NCI-H1694 (cell line): Measurements from ENCODE around the gene RTN4R.

Source experiments
- DNase-seq: peaks from one replicate; lab custom pipeline; 2025; lab: John Stamatoyannopoulos, UW

Gene RTN4R

GRCh38 chr22:20241579-20242392 lies 26.3 kb downstream of the RTN4R start:
- no peak for DNase-seq

DNA sequence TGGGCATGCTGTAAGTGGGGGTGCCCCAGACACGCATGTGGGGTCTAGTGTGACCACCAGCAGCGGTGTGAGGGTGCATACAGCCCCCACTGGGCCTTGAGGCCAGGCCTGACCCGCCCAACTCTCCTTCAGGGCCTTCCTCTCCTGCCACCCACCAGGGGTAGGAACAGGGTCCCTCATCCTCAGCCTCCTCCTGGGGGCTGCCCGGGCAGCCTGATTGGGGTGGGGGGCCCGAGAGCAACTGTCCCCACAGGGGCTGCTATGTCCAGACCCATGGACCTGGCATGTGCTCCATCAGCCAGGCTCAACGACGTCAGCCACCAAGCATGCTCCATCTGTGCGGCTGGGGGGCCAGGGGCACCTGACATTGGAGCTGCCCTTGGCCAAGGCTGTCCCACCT lies 27.2 kb downstream of the RTN4R start:
- no peak for DNase-seq

DNA sequence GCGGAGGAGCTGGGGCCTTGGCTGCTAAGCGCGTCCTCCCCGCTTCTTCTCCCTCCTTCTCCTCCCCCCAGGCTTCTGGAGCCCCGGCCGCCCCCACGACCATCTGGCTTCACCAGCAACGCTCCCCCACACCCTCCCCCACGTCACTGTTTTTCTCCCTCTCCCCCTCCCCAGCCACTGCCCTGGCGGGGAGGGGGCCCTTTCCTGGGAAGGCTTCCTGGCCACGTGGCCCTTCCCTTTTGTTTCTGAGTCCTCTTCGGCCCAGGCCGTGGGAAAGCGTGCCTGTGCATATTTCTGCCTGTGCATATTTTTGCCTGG lies 27.7 kb downstream of the RTN4R start:
- DNase-seq: peak; percentile 58

DNA sequence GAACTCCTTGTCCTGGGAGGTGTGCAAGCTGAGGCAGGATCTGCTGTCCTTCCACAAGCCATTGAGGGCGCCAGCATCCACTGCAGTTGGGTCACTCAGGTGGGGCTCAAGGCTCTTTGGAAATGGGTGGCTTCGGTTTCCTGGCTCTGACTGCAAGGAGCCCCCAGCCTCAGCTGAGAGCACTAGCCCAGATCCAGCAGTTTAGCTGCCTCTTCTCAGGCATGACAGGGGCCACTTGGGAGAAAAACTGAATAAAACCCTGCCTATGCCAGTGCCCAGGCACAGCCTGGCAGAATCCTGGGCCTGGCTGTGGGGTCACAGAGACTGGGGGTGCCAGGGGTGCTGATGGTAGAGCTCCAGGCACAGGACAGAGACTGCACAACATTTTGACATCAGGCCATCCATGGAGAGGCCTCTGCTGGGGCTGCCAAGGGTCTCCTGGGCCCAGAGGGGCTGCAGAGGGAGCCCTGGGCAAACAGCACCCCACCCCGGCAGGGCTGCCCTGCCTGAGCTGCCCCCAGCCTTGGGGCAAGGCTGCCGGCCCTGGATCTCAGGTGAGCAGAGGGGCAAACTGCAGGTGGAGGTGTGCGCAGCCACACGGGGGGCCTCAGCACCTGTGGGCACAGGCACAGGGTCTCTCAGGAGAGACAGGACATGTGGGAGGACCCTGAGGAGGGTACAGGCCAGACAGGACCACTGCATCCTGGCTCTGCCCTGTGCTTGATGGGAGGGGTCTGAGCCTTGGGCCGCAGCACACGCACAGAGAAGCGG lies 28.3 kb downstream of the RTN4R start:
- DNase-seq: no peak

GRCh38 chr22:20238901-20239675 lies 29.0 kb downstream of the RTN4R start:
- DNase-seq: no peak

DNA sequence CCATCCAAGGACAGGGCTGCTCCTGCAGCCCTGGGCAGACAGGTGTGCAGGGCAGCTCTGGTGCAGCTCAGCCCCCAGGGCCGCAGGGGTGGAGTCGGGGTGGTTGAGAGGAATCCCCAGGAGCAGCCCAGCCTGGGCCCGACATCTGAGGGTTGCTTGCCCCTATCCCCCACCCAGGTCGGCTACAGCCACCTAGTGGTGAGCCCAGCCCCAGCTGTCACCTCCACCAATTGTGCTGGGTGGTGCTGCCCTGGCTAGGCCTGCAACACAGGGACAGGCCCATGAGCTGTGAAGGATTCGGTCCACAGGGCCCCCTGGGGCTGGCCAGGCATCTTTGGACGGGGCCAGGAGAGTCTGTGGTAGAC lies 29.6 kb downstream of the RTN4R start:
- peak; percentile 74 for DNase-seq

DNA sequence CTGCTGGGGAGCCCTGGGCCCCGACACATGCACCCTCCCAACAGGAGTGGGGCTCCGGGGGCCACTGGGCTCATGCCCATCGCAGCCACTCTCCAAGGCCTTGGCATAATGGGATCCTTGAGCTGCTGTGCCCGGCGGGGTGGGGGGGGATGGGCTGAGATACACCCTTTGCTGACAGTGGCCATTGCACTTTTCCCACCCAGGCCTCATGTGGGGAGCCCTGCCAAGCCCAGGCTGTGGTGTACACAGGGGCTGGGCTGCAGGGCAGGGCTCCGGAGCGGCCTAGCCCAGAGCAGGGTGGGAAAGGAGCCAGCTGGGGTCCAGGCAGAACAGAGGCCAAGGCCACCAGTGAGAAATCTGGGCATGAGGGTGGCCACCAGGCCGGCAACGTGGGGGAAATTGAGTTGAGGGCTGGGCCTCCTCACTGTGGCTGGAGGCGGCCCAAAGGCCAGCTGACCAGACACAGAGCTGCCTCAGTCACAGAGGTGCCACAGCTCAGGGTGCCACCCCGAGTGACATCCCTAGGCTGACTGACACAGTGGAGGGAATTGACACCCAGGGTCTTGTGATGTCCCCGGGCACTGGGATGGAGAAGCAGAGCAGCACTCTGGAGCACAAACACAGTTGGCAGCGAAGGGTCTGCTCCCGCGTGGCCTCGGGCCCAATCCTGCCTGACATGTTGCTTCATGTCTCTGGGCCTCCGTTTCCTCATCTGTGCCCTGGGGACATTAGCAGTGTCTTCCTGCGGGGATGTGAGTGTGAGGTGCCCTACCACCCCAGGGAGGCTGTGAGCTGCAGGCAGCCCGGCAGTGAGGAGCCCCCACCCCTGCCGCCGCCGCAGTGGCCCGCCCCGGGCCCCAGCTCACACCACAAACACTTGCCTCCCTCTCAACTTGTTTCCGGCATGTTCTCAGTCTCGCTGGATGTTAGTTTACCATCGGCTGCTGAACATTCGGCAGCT lies 30.4 kb downstream of the RTN4R start:
- no peak for DNase-seq

DNA sequence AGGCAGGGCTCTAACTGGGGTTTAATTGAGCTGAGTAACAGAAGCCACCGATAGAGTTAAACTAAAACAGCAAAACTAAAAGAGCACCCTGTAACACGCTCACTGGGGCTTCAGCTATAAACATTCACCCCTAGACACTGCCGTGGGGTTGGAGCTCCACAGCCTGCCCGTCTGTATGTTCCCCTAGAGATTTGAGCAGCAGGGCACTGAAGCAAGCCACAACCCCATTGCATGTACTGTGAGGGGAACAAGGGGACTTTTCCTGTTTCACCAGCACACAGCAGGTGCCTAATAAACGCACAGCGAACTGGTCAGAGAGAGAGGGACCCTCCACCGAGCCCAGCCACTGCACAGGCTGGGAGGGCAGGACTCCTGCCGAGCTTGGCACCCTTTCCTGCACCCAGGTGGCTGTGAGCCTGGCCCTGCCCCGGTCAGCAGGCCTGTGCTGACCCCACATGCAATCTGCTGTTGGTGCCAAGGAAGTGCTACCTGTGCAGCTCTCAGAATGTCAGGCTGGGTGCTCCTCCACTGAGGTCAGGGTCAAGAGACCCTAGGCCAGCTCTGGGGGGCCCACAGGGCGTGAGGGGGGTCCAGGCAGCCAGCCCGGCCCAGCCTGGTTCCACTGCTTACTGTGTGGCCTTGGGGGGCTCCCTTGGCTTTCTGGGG lies 31.9 kb downstream of the RTN4R start:
- no peak for DNase-seq

DNA sequence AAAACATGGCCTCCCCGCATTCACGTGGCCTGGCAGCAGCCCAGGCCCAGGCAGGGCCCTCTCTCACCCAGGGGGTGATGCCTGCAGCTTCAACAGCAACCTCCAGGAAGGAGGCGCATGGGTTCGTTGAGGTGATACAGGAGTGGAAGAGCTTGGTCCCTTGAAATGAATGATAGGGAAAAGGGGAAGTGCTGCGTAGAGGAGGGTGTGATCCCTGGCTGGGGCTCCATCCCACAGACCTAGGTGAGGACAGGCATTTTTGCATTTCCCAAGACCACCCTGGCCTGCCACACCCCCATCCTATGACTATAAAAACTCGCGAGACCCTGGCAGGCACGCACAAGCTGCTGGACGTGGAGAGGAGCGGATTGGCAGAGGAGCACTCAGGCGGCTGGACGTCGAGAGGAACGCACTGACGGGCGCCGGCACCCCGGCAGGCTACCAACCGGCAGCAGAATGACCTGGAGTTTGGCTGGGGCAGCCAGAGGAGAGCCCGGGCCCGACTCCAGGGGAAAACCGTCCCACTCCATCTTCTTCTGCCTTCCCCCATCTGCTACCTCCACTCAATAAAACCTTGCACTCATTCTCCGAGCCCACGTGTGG lies 32.6 kb downstream of the RTN4R start:
- no peak for DNase-seq

DNA sequence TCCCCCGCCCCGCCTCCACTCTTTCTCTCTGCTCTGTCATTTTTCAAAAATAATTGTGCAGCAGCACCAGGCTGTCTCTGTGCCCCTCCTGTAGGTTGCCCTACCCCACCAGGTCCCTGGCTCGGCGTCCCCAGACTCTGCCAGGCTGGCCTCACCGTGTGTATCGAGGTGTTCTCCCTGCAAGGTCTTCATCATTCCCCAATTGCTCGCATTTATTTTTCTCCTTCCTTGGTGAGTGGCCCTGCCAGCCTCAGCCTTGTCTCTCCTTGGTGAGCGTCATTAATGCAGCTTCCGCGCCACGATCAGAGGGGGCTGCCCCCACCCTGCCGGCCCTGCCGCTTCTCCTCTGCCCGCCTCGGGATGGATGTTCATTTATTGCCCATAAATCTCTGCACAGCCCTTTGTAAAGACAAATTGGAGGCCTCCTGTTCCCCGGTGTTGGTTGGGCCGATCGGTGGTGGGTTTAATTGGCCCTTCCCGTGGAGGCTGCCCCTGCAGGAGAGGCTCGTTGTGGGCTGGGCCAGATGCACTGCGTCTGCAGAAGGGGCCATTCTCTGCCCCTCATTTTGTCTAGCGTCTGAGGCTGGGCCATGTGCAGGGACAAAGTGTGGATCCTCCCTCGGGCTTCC lies 33.2 kb downstream of the RTN4R start:
- no peak for DNase-seq

DNA sequence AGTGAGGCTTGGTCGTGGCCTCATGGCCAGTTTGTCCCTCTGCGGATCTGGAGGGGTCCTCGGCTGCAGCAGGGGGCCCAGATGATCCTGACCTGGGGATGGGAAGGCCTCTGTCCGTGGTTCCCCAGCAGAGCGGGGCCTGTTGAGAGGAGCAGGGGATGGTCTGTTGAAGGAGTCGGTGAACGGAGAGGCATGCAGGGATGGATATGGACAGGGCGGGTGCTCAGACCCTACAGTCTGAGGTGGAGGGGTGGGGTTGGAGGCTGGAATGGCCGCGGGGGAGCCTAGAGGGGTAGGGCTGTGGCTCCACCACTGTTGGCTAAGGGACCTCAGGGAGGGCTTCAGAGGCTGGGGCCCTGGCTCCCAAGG lies 33.8 kb downstream of the RTN4R start:
- no peak for DNase-seq

DNA sequence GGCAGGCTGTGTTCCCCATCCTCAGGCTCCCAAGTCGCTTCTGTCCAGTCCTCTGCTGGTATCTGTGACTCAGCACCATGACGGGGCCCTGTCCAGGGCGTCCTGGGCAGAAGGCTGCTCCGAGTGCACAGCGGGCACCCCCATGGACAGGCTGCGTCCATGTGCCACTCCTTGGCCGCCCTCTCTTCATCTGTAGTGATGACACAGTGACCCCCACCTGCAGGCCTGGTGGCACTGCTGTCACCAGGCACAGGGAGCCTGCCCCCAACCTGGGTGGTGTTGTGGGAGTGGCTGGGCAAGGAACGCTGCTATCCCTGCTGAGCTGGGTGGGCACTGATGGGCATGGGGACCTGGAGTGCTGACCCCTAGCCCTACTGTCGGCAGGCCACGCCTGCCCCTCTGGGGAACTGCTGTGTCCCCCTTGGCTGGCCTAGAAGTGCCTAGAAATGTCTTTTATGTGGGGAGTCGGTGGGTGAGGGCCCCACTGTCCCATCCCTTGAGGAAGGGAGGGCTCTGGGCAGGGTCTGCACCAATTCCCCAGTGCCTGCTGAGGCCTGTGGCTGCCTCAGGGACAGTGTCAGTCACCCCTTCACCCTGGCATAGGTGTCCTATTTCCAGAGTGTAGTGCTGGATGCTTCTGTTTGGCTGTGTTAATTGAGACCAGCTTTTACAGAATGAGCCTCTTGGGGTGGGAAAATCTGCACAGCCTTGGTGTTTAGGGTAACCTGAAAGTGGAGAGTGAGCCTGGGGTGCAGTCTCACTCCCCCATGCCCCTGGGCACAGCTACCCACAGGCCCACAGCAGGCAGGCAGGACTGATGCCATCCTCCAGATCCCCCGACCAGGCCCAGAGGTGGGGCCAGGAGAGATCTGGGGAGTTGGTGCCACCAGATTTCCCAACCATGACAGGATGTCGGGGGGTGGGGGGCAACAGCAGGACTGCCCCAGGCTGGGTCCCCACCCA lies 34.5 kb downstream of the RTN4R start:
- no peak for DNase-seq

GRCh38 chr22:20232781-20233180 lies 35.3 kb downstream of the RTN4R start:
- DNase-seq: no peak

GRCh38 chr22:20232237-20232598 lies 35.9 kb downstream of the RTN4R start:
- no peak for DNase-seq

- no peak for DNase-seq
These were observed 36.4 kb downstream of the RTN4R start for GRCh38 chr22:20231514-20232236.

GRCh38 chr22:20230777-20231420 lies 37.2 kb downstream of the RTN4R start:
- no peak for DNase-seq

DNA sequence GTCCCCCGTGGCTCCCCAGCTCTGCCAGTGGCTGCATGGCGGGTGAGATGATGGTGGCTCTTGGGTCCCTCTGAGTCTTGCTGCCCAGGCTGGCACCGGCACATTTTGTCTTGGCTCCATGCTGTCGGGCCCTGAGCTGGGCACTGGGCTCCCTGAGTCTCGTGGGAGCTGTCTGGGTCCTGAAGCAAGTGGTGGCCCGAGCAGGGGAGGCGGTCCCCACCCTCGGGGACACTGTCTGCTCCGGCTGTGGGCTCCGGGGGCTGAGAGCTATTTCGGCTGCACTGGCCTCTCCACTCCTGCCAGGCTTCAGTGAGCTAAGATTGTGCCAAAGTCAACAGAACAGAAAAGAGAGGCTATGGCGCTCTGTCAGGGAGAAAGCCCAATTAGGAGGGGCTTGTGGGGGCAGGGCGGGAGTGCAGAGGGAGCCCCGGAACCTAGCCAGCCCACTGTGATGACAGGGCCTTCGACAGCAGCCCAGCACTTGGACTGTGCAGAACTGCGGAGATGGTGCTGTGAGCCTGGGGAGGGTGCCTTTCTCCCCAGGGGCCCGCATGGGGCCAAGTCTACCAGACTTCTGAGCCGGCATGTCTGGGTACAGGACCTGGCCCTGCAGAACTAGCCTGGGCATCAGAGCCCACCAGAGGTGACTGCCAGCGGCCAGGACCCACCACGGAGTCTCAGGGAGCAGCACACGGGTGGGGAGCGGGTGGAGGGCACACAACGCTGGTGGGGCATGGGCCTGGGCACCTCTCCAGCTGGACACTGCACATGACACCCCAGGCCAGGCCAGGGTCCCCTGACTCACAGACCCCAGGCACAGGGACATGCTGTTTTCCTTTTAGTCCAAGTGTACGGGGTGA lies 38.0 kb downstream of the RTN4R start:
- no peak for DNase-seq
